Stimulated activated CD4-positive, alpha-beta T cell treated with anti-CD3 and anti-CD28 coated beads, Interleukin-15, amount 100 ng/mL, for 24 hours (primary cell): ENCODE results near the gene CTDSPL2.
"Not testable (repeated sequence)": the region's sequence is repeated elsewhere in the genome, so short reads cannot be mapped to it uniquely, and the experiment has no call there.

Experiments
- DNase-seq: peaks from one replicate; pipeline ENCODE4 v3.0.0-alpha.2; 2020

Gene CTDSPL2

DNA sequence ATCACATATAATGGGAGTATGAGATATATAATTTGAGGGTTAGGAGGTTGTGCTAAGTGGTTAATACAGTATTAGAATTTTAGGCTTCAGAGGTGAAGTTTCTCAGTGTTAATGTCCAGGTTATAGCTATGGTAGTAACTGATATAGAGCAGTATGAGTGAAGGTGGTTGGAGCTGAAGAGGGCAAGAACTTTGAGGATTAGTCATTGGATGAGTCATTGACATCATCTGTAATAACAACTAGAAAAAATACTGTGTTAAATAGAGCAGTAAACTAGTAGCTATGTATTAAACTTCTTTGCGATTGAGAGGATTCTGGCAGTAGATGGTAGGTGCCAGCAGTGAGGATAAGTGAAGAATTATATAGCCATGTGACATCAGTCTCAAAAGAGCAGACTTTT is 62.0 kb downstream of the CTDSPL2 start:
- no peak for DNase-seq

DNA sequence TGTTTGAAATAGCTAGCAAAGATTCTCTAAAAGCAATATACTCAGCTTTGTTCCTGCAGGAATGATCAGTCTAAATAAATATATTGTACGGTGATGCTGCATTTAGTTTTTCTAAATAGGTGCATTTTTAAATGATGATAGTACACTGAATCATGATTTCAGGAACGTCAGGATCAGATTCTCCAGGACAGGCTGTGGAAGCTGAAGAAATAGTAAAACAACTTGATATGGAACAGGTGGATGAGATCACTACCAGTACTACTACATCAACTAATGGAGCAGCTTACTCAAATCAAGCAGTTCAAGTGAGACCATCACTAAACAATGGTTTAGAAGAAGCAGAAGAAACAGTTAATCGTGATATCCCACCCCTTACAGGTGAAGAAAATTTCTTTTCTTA is 63.2 kb downstream of the CTDSPL2 start:
- DNase-seq = no peak

DNA sequence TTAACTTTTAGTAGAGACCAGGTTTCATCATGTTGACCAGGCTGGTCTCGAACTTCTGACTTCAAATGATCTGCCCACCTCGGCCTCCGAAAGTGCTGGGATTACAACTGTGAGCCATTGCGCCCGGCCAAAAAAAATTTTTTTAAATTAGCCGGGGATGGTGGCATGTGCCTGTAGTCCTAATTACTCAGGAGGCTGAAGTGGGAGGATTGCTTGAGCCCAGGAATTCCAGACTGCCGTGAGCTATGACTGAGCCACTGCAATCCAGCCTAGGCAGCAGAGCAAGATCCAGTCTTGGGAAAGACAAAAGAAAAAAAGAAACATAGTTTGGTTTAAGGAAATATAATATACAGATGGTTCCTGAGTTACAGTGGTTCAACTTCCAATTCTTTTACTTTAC is 64.6 kb downstream of the CTDSPL2 start:
- DNase-seq = no peak

DNA sequence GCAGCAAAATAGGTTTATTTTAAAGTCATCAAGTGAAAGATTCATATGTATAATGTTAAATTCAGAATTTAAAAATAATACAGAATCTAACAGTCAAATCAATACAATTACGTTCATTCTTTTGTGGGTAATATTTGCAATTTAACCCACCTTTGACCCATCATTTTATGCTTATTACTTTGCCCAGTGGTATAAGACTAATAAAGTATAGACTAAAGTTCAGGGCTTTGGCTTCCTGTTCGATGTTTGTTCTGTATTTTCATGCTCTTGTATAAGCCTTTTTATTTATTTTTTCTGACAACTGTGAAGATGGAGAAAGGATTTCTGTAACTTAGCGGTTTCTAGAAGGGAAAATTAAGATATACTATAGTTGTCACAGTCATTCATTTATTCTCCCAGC is 65.2 kb downstream of the CTDSPL2 start:
- DNase-seq = no peak

DNA sequence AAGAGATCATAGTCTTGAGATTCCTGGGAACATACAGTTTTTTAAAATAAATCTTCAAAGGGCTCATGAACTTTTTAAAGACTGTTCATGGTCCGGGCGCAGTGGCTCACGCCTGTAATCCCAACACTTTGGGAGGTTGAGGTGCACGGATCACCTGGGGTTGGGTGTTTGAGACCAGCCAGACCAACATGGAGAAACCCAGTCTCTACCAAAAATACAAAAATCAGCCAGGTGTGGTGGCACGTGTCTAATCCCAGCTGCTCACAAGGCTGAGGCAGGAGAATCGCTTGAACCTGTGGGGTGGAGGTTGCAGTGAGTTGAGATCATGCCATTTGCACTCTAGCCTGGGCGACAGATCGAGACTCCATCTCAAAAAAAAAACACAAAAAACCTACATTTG is 68.1 kb downstream of the CTDSPL2 start:
- DNase-seq = no peak

DNA sequence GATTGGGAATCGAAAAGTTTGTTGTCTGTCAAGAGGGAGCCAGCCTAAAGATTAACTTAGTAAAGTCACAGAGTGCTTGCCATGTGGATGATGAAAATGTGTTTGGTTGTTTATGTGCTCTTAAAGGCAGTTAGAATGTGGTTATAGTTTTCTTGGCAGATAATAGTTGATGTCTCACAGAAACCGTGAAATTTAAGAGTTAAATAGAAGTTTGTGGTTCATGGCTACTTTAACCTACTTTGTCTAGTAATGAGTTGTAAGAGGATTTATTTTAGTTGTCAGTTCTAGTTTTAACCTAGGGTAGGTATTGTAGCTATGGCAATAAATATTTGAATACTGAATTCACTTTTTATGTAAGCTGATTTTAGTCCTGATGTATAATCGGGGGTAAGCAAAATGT is 73.1 kb downstream of the CTDSPL2 start:
- DNase-seq = no peak

DNA sequence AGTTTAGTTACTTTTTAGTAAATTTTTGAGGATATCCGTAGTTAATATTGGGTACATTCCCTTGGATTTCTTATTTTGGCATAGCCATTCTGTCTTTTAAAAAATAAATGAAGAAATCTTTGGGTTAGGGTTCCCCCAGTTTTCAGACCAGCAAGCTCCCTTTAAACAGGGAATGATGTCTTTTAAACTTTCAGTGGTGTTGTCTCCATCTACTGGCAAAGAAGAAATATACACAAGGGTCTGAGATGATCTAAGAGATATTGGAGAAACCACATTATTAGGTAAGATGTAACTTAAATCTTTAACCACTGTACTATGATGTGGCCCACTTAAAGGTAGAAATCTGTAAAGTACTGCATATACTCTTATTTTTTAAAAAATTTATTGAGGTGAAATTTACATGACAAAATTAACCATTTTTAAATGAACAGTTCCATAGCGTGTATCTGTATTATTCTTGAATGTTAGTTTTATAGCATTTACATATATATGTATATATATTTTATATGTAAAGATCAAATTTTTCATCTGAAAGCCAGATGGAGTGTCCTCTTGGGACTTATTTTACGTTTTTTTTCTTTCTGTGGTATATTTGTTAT is 74.4 kb downstream of the CTDSPL2 start:
- no peak for DNase-seq

DNA sequence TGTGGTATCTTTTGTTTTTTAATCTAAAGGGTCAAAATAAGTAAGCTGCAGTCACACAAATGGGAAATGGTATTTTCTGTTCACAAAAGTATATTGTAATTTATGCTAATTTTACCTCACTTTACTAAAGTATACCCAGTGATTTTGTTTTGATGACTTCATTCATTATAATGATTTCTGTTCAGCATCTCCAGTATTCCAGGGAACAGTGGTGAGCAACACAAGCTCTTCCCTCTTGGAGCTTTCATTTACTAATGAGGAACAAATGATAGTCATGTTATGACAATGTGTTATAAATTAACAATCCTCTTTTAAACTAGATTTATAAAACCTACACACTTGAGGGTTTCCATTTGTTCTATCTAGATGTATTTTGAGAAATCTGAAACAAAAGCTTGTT is 89.0 kb downstream of the CTDSPL2 start:
- no peak for DNase-seq

DNA sequence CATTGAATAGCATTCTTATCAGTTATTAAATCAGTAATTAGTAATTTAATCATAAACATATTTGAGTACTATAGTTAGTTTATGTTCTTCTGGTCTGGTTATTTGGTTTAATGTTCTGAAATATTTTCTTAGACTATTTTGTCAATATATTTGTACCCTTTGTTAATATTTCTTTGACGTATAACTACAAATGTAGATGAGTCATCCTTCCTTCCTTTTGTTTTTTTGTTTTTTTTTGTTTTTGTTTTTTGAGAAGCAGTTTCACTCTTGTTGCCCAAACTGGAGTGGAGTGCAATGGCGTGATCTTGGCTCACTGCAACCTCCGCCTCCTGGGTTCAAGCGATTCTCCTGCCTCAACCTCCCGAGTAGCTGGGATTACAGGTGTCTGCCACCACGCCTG is 92.1 kb downstream of the CTDSPL2 start:
- DNase-seq = no peak

DNA sequence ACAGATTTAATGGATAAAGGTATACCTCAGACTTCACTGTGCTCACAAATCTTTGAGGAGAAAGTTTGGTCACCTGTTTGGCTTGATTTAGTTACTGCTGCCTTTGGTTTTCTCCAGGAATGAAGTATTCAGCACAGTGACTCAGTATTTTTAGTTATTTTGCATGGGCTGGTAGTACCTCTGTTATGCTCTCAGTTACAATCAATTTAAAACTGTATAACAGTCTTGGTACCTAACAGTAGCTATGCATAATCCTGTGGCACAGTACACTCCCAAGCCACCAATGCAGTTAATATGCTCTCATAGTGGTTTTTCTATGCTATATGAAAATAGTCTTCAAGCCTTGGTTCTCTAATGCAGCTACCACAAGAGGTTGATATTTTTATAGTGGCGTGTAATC is 97.6 kb downstream of the CTDSPL2 start:
- DNase-seq = no peak

DNA sequence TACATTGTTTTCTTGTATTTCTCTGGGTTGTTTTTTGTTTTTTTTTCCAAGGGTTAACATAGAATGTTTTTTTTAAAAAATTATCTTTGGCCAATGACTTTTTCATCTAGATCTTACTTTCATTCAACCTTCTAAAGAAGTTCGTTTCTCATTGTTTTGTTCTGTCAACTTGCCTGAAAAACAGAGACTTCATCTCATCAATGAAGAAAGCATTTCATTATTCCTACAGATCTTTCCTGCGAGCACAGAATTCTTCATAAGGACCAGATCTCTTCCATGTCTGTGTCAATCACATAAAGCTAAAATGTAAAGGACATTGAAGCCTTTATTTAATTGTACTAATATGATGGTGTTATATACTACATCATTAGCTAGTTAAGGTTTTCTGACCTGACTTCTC is 99.8 kb downstream of the CTDSPL2 start:
- DNase-seq = no peak

DNA sequence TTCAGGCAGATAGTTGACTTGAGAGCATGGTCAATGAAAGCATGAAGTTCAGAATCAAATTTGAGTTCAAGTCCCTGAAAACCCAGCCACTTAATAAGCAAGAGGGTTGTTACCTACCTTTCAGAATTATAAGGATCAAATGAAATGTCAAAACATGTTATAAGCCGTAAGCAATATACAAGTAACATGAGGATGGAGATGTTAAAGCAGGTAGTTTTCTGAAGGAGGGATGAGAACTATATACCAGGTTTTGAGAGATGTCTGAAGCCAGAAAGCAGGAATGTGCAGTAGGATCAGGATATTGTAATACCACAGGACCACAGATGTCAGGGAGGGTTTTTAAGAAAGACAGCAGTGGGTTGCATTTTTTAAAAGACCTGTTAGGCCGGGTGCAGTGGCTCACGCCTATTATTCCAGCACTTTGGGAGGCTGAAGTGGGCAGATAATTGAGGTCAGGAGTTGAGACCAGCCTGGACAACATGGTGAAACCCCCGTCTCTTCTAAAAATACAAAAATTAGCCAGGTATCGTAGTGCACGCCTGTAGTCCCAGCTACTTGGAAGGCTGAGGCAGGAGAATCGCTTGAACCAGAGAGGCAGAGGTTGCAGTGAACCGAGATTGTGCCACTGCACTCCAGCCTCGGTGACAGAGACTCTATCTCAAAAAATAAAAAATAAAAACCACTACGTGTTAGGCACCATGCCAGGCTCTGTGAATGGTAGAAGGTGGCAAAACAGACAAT is 102.6 kb downstream of the CTDSPL2 start:
- no peak for DNase-seq

DNA sequence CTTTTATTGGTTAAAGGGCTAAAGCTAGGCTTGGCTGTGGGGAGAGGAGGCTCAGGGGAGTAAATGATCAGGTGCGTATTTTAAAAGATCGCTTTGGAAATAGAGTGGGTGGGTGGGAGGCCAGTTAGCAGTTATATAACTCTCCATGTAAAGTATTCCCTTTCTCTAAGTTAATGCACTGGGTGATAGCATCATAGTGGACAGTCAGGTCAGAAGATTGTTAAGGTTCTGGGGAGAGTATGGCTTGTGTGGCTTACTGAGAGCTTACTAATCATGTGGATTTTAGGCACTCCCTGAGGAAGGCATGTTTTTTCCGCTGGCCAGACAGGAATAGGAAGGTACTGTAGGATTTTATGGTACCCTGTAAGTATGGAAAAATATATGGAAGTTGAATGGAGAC is 103.2 kb downstream of the CTDSPL2 start:
- DNase-seq = no peak

DNA sequence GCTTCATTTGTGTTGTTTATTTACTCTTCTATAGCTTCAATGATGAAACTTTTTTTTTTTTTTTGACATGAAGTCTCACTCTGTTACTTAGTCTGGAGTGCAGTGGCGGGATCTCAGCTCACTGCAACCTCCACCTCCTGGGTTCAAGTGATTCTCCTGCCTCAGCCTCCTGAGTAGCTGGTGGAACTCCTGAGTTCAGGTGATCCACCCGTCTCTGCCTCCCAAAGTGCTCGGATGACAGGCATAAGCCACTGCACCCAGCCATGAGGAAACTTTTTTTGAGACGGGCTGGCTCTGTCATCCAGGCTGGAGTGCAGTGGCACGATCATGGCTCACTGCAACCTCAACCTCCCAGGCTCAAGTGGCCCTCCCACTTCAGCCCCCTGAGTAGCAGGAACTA is 104.8 kb downstream of the CTDSPL2 start:
- DNase-seq = not testable (repeated sequence)

DNA sequence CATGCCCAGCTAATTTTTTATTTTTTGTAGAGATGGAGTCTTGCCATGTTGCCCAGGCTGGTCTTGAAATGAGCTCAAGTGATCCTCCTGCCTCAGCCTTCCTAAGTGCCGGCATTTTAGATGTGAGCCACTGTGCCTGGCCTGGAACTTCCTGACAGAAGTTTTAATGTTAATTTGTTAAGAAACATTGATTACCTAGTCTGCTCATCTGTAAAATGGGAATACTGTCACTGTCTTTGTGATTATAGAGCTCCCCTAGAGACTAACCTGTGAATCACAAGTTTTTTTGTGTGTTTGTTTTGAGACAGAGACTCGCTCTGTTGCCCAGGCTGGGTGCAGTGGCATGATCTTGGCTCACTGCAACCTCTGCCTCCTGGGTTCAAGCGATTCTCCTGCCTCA is 105.3 kb downstream of the CTDSPL2 start:
- DNase-seq = no peak

DNA sequence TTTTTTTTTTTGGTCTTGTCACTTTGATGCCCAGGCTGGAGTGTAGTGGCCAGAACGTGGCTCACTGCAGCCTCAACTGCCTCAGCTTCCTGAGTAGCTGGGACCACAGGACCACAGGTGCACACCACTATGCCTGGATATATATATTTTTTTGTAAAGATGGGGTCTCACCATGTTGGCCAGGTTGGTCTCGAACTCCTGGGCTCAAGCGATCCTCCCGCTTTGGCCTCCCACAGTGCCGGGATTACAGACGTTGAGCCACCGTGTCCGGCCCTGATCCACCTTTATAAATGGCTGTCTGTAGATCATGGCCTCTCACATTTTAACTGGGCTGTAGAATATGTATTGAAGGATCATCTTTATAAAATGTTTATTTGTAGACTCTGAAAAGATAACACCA is 107.7 kb downstream of the CTDSPL2 start:
- no peak for DNase-seq

DNA sequence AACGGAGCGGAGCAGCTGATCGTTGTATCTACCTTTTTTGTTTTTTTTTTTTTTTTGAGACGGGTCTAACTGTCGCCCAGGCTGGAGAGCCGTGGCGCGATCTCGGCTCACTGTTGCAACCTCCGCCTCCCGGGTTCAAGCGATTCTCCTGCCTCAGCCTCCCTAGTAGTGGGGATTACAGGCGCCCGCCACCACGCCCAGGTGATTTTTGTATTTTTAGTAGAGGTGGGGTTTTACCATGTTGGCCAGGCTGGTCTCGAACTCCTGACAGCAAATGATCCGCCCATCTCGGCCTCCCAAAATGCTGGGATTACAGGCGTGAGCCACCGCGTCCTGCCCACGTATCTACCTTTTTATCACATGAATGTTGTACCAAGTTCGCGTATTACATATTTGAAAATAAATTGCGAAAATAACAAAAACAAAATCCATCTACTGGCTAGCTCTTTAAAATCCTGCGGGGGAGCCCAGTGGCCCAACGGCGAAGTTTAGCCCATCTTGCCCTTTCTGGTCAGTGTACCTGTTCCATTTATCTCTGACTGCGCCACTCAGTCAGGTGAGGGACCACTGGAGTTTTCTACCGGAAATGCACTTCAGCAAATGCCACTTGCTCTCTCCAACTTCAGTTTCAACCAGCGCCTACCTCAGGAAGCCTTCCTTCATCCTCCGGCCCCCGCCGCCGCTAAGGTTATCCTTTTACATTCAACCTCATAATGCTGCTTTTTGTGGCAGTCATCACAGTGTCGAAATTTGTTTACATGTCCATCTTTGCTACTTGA is 108.3 kb downstream of the CTDSPL2 start:
- peak; percentile 41 for DNase-seq

DNA sequence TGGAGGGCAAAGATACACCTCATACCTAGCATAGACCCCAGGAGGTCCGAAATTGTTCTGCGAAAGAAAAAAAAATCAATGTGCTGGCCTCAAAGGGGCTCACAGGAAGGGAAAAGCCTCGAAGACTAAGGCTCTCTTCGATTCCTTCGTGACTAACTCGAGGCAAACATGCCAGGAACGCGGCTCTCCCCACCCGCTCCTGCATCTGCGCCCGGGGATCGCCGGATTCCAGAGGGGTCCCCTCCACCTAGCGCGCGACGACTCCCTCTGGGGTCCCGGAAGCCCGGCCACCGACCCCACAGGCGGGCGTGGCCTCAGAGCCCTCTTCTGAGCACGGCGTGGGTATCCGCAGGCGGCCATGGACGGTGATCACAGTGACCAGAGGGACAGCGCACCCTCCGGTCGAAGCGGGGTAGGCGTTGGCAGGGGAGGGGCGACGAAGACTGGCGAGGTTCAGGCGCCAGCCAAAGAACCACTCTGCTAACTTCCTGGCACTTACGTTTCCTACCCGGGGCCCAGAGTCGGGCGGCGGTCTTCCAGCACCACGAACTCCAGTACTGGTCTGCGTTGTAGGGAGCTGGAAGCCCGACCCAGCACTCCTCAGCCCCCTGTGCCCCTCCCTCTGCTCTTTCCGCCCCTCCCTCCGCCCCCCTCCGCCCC is 109.0 kb downstream of the CTDSPL2 start:
- no peak for DNase-seq

DNA sequence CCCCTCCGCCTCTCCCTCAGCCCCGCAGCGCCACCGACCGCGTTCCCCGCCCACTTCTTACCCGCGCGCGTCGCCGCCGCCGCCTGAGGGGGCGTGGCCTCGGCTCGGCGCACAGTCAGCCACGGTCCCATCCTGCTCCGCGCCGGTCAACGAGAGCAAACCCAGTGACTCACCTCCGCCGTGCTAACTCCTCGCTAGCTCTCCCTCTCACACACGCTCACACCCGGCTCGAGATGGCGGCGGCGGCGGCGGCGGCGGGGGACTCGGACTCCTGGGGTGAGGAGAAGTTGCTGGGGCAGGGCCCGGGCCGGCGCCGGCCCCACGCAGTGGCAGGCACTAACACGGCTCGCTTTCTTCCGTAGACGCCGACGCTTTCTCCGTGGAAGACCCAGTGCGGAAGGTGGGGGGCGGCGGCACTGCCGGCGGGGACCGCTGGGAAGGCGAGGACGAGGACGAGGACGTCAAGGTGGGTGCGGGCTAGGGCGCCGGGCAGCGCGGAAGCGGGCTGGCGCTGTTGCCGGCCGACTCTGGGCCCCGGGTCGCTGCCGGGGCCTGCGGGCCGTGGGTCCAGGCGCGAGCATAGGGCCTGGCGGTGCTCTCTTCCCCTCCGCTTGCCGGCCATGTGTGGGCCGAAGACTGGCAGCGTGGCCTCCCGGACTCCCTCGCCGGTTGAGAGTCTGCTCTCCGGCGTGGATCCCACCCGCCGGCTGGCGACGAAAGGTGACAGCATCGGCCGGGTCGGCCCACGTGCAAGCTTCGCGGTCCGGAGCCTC is 109.7 kb downstream of the CTDSPL2 start, which contains the start of gene EIF3J:
Gene EIF3J, plus strand, starts transcription at position 186 of the 773 bp plus-strand sequence. Its CDS starts 48 bp downstream, at position 234.
- DNase-seq = peak; percentile 96

DNA sequence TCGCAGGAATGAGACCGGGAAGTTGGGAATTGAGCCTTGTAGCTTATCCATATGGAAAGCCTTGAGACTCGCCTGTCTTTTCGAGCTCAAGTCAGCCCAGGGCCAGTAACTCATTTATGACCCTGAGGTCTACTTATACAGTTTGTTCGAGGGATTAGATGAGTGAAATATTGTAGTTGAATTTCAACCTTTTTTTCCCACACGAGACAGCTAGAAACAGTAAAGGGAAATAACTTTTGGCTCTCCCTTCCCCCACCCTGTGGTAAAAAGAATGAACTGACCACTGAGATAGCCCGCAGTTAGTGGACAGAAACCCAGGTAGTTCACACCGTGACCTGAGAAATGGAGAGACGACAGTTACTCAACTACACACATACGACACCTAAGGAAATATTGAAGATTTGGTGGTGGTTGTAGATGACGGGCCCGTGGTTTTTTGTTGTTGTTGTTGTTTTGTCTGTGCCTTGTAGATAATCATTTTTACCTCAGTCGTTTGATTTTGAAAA is 110.4 kb downstream of the CTDSPL2 start:
- DNase-seq = peak; percentile 18

DNA sequence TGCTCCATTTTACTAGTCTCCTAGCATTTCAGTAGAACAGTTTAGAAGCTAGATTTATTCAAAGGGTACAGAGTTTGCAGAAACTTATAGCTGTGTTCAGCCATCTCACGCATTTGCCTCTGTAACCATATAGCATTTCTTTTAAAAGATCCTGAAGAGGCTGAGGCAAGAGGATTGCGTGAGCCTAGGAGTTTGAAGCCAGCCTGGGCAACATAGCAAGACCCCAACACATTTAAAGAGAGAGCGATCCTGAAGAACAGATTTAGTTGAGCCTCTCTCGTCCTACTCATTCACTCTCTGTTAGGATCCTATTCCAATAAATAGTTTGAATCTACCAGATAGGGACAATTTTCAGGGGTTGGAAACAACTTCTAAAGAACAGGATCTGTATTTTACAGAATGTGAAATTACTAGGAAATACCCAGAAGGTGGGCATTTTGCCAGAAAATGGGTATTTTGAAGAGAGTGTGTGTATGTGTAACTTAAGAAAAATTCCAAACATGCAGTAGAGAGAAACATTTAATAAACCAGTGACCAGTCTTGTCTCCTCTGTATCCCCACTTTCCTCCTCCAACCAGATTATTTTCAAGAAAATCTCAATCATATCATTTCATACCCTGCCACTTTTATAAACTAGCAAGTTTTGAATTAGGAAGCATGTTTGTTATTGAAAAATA is 114.0 kb downstream of the CTDSPL2 start:
- DNase-seq = no peak

DNA sequence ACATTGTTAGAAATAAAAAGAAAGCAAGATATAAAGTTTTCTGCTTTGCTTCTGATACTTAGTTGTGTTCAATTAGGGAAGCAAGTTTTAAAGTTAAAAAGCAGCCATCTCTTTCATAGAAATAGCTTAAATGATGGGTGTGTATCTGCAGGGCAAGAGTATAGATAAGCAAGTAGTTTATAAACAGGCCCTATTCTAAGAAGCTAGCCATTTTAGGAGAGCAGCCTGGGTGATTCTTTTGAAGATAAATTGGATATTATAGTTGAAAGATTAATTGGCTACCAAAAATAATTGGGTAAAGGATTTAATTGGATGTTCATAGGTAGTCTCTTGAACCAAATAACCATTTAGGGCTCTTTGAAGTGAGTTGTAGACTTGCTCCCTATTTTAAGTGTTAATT is 115.2 kb downstream of the CTDSPL2 start:
- DNase-seq = no peak
